ENCODE measurements around the gene HAPLN3. TPM values are rescaled to one million over a fixed set of nuclear protein-coding genes. Genes with fewer than 3 reads are reported as not detected.

HAPLN3 gene
- total RNA-seq, 2 experiments from 2014 or later, result 79.0 to 80.2 TPM

DNA sequence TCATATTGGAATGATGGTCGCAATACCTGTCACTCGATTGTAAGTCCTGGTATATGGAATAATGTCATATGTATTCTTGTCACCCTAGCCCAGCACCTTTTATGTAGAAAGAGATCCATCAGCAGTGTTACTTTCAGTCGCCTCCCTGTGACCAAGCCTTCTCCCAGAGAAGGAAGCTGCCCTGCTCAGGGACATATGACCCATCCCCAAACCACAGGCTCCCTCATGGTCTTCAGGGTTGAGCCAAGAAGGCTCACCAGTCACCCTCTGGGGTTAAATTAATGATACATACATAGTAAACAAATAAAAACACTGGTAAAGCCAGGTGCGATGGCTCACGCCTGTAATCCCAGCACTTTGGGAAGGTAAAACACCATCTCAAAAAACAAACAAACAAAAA lies 22.4 kb upstream of the HAPLN3 start:
- Histone ChIP-seq H3K27me3 (ENCODE audit: control insufficient read depth in 1 of 2, insufficient read depth in 2 of 2, low read length in 2 of 2) (no peaks in the 10 kb centered on the region), H3K36me3 (ENCODE audit: insufficient read depth, low read length) (no peaks in the 10 kb centered on the region), H3K9me3 (ENCODE audit: control insufficient read depth in 1 of 2, insufficient read depth in 1 of 2, low read length in 2 of 2) (no peaks in the 10 kb centered on the region), H3K4me1 (ENCODE audit: insufficient read depth, low read length) (peaks cover 9% of the 10 kb centered on the region), H3K4me3 (ENCODE audit: low read length) (no peak overlapping the region), H3K27ac (ENCODE audit: low read depth in 1 of 2, low read length in 2 of 2) (no peak overlapping the region)
- Mint-ChIP-seq H3K4me3 (no peak overlapping the region), H3K9me3 (no peaks in the 10 kb centered on the region), H3K4me1 (ENCODE audit: low read depth) (peaks cover 9% of the 10 kb centered on the region), H3K27me3 (peaks cover 4% of the 10 kb centered on the region), H3K36me3 (ENCODE audit: low read depth) (no peaks in the 10 kb centered on the region), H3K27ac (no peak overlapping the region)
- DNase-seq (no peak), ATAC-seq (ENCODE audit: poor library complexity) (no peak)
- intact Hi-C loops (cut with DNase I, micrococcal nuclease), result no loop called here
- ChIA-PET CTCF (interaction anchor here (0.6 to 5.3 kb wide), 2 partner anchors 13 to 279 kb away, joined by 3 to 25 read pairs; partner anchors contain the start of gene ISG20), POLR2A (no interaction called here)
- TF ChIP-seq, protein P1, sequence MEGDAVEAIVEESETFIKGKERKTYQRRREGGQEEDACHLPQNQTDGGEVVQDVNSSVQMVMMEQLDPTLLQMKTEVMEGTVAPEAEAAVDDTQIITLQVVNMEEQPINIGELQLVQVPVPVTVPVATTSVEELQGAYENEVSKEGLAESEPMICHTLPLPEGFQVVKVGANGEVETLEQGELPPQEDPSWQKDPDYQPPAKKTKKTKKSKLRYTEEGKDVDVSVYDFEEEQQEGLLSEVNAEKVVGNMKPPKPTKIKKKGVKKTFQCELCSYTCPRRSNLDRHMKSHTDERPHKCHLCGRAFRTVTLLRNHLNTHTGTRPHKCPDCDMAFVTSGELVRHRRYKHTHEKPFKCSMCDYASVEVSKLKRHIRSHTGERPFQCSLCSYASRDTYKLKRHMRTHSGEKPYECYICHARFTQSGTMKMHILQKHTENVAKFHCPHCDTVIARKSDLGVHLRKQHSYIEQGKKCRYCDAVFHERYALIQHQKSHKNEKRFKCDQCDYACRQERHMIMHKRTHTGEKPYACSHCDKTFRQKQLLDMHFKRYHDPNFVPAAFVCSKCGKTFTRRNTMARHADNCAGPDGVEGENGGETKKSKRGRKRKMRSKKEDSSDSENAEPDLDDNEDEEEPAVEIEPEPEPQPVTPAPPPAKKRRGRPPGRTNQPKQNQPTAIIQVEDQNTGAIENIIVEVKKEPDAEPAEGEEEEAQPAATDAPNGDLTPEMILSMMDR (IDR thresholded peaks at IDR 0.05), result no peak

DNA sequence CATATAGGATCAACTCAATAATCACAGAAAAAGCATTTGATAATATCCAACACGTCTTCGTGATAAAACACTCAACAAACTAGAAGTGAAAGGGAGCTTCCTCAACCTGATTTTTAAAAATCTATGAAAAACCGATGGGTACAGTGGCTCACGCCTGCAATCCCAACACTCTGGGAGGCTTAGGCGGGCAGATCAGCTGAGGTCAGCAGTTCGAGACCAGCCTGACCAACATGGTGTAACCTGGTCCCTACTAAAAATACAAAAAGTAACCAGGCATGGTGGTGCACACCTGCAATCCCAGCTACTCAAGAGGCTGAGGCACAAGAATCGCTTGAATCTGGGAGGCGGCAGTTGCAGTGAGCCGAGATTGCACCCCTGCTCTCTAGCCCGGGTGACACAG lies 20.0 kb upstream of the HAPLN3 start:
- POLR2A ChIA-PET, result interaction anchor here (1.6 kb wide), 1 partner anchor 12 kb away, joined by 3 read pairs; no protein-coding TSS in a partner anchor
- Mint-ChIP-seq H3K36me3 (ENCODE audit: low read depth) (peaks cover 2% of the 10 kb centered on the region), H3K4me1 (ENCODE audit: low read depth) (peaks cover 25% of the 10 kb centered on the region), H3K4me3 (no peak overlapping the region), H3K27me3 (no peaks in the 10 kb centered on the region), H3K27ac (no peak overlapping the region), H3K9me3 (no peaks in the 10 kb centered on the region)
- Histone ChIP-seq H3K4me1 (ENCODE audit: insufficient read depth, low read length) (peaks cover 23% of the 10 kb centered on the region), H3K4me3 (ENCODE audit: low read length) (no peak overlapping the region), H3K27ac (ENCODE audit: low read depth in 1 of 2, low read length in 2 of 2) (no peak overlapping the region), H3K9me3 (ENCODE audit: control insufficient read depth in 1 of 2, insufficient read depth in 1 of 2, low read length in 2 of 2) (no peaks in the 10 kb centered on the region), H3K27me3 (ENCODE audit: control insufficient read depth in 1 of 2, insufficient read depth in 2 of 2, low read length in 2 of 2) (no peaks in the 10 kb centered on the region), H3K36me3 (ENCODE audit: insufficient read depth, low read length) (no peaks in the 10 kb centered on the region)
- CTCF ChIA-PET, result interaction anchor here (0.7 to 5.3 kb wide), 3 partner anchors 11 to 292 kb away, joined by 3 to 25 read pairs (median 4); no protein-coding TSS in a partner anchor
- ATAC-seq (ENCODE audit: poor library complexity) (no peak), DNase-seq (no peak)
- intact Hi-C loops (cut with DNase I, micrococcal nuclease), result no loop called here
- TF ChIP-seq, protein P1 (IDR thresholded peaks at IDR 0.05), result no peak

DNA sequence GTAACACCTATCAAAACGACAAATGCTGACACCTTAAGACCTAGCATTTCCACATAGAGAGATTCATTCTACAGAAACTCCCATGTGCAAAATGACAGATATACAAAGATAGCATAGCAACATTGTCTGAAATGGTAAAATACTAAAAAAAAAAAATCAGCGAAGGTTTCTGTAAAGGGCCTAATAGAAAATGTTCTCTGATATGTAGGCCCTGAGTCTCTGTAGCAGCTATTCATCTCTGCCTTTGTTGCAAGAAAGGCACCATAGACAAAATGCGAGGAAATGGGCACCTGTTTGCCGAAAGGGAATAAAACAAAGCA lies 18.5 kb upstream of the HAPLN3 start:
- H3K9me3 ChIP-seq (ENCODE audit: control insufficient read depth in 1 of 2, insufficient read depth in 1 of 2, low read length in 2 of 2), result no peaks in the 10 kb centered on the region
- peaks cover 37% of the 10 kb centered on the region for H3K4me1 Mint-ChIP-seq (ENCODE audit: low read depth)
- peak overlapping the region; percentile 80 for H3K4me3 ChIP-seq (ENCODE audit: low read length)
- no peak for DNase-seq
- H3K4me1 ChIP-seq (ENCODE audit: insufficient read depth, low read length), result peaks cover 23% of the 10 kb centered on the region
- H3K27me3 Mint-ChIP-seq, result no peaks in the 10 kb centered on the region
- ChIA-PET CTCF (interaction anchor here (5.3 kb wide), 1 partner anchor 9 kb away, joined by 25 read pairs; no protein-coding TSS in a partner anchor), POLR2A (interaction anchor here (1.2 to 2.2 kb wide), 3 partner anchors 9 to 174 kb away, joined by 3 to 11 read pairs (median 4); partner anchors contain the start of gene ABHD2)
- no peaks in the 10 kb centered on the region for H3K9me3 Mint-ChIP-seq
- H3K36me3 Mint-ChIP-seq (ENCODE audit: low read depth), result peaks cover 5% of the 10 kb centered on the region
- peak overlapping the region in 1 of 2 donors; percentile 50 for H3K27ac ChIP-seq (ENCODE audit: low read depth in 1 of 2, low read length in 2 of 2)
- intact Hi-C loops (cut with DNase I, micrococcal nuclease), result loop anchor here (1.0 to 5.0 kb wide), 2 partner anchors 10 to 292 kb away; partner anchors contain the start of gene AEN (in 1 of the 2)
- no peak for ATAC-seq (ENCODE audit: poor library complexity)
- peak overlapping the region; percentile 87 for H3K27ac Mint-ChIP-seq
- peaks cover 8% of the 10 kb centered on the region for H3K36me3 ChIP-seq (ENCODE audit: insufficient read depth, low read length)
- no peaks in the 10 kb centered on the region for H3K27me3 ChIP-seq (ENCODE audit: control insufficient read depth in 1 of 2, insufficient read depth in 2 of 2, low read length in 2 of 2)
- H3K4me3 Mint-ChIP-seq, result peak overlapping the region; percentile 94
- TF ChIP-seq, protein P1 (IDR thresholded peaks at IDR 0.05), result no peak

Measured in CD4-positive, alpha-beta T cell (primary cell).